HG02840 (cell line): ENCODE results near the gene DEF6.
A peak's percentile ranks its signal among the peaks of the same experiment; 100 is the strongest.

Experiments used
- ATAC-seq: cut with Tn5 transposase; IDR thresholded peaks from one replicate; pipeline ENCODE4 v1.9.1; 2021; ENCODE audit warnings: mild to moderate bottlenecking, moderate library complexity, moderate number of reproducible peaks; ENCODE audit not compliant: unreplicated experiment, low FRiP score

Gene DEF6

GRCh38 chr6:35342258-35343091, 44.9 kb downstream of the DEF6 start, which contains the start of gene PPARD:
TSS of gene PPARD (plus strand) at chr6:35342558. CDS start at chr6:35411088, 68,530 bp downstream.
- ATAC-seq: peak; percentile 98

- no peak for ATAC-seq
Observed at GRCh38 chr6:35343092-35343834, 45.6 kb downstream of the DEF6 start.

- ATAC-seq: no peak
Observed at GRCh38 chr6:35343835-35344550, 46.4 kb downstream of the DEF6 start.

- no peak for ATAC-seq
Observed at GRCh38 chr6:35351422-35351821, 53.8 kb downstream of the DEF6 start.

- no peak for ATAC-seq
Observed at GRCh38 chr6:35352735-35353134, 55.1 kb downstream of the DEF6 start.

GRCh38 chr6:35354361-35355135, 56.9 kb downstream of the DEF6 start:
- no peak for ATAC-seq

GRCh38 chr6:35356391-35356790, 58.8 kb downstream of the DEF6 start:
- no peak for ATAC-seq

- no peak for ATAC-seq
Observed at GRCh38 chr6:35357677-35358076, 60.1 kb downstream of the DEF6 start.

- no peak for ATAC-seq
Observed at GRCh38 chr6:35358086-35358485, 60.5 kb downstream of the DEF6 start.

- no peak for ATAC-seq
Observed at GRCh38 chr6:35359346-35359743, 61.7 kb downstream of the DEF6 start.

GRCh38 chr6:35359744-35360348, 62.2 kb downstream of the DEF6 start:
- ATAC-seq: no peak

GRCh38 chr6:35360349-35361138, 62.9 kb downstream of the DEF6 start:
- no peak for ATAC-seq

GRCh38 chr6:35362200-35362599, 64.6 kb downstream of the DEF6 start:
- no peak for ATAC-seq

GRCh38 chr6:35363293-35363750, 65.7 kb downstream of the DEF6 start:
- no peak for ATAC-seq

- no peak for ATAC-seq
Observed at GRCh38 chr6:35365594-35366203, 68.1 kb downstream of the DEF6 start.

- ATAC-seq: no peak
Observed at GRCh38 chr6:35366204-35366596, 68.6 kb downstream of the DEF6 start.

- no peak for ATAC-seq
Observed at GRCh38 chr6:35367646-35368037, 70.0 kb downstream of the DEF6 start.

GRCh38 chr6:35368038-35368887, 70.6 kb downstream of the DEF6 start:
- no peak for ATAC-seq
